PFSK-1 (cell line): Measurements from ENCODE around the gene SLC15A5.

Experiments used
- FOXP2 ChIP-seq: optimal IDR thresholded peaks from 2 replicates; pipeline ENCODE3; 2011; ENCODE audit warnings: borderline replicate concordance, control low read depth, inconsistent platforms; ENCODE audit not compliant: insufficient read depth; ENCODE audit errors: extremely low read length, extremely low read depth
- POLR2AphosphoS5 ChIP-seq: IDR thresholded peaks from 2 replicates; pipeline ENCODE4 v1.6.1; 2012; ENCODE audit warnings: low read depth, mild to moderate bottlenecking, control low read depth, low read length, moderate library complexity
- SIN3A ChIP-seq: IDR thresholded peaks from 2 replicates; pipeline ENCODE4 v1.6.1; 2012; ENCODE audit warnings: mild to moderate bottlenecking, low read length, moderate library complexity, borderline replicate concordance; ENCODE audit not compliant: insufficient read depth
- TAF1 ChIP-seq: IDR thresholded peaks from 2 replicates; pipeline ENCODE4 v1.6.1; 2012; ENCODE audit warnings: low read length, control low read depth, borderline replicate concordance; ENCODE audit not compliant: insufficient read depth
- TF ChIP-seq, protein P1 (sequence below), 2 experiments: IDR thresholded peaks; 2 replicates each; pipeline versions ENCODE4 v1.6.1 to v1.8.0; 2011 to 2012; ENCODE audit warnings: low read depth in 2 of 2, low read length in 2 of 2, control low read depth in 1 of 2, inconsistent platforms in 1 of 2, mild to moderate bottlenecking in 1 of 2, moderate library complexity in 1 of 2; ENCODE audit not compliant: insufficient read depth in 1 of 2

Gene SLC15A5

DNA sequence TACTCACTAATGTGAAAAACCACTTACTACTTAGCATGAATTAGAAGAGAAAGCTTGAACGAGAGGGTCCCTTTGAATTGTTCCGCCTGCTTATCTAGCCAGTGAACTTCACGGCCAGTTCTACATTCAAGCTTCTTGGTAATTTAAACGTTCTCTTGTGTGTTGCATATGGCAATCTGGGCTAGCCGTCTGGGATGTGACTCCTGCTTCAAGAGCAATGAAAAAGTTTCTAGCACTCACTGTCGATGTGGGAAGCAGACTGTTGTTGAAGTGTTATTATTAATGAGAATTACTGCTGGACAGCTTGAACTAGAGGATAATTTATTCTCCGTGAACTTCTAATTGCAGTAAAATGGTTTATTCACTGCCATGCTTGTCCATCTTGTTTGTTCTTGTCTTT, 93.9 kb downstream of the SLC15A5 start:
- TF ChIP-seq FOXP2, result no peak
- no peak for TF ChIP-seq POLR2AphosphoS5
- TF ChIP-seq, protein P1, sequence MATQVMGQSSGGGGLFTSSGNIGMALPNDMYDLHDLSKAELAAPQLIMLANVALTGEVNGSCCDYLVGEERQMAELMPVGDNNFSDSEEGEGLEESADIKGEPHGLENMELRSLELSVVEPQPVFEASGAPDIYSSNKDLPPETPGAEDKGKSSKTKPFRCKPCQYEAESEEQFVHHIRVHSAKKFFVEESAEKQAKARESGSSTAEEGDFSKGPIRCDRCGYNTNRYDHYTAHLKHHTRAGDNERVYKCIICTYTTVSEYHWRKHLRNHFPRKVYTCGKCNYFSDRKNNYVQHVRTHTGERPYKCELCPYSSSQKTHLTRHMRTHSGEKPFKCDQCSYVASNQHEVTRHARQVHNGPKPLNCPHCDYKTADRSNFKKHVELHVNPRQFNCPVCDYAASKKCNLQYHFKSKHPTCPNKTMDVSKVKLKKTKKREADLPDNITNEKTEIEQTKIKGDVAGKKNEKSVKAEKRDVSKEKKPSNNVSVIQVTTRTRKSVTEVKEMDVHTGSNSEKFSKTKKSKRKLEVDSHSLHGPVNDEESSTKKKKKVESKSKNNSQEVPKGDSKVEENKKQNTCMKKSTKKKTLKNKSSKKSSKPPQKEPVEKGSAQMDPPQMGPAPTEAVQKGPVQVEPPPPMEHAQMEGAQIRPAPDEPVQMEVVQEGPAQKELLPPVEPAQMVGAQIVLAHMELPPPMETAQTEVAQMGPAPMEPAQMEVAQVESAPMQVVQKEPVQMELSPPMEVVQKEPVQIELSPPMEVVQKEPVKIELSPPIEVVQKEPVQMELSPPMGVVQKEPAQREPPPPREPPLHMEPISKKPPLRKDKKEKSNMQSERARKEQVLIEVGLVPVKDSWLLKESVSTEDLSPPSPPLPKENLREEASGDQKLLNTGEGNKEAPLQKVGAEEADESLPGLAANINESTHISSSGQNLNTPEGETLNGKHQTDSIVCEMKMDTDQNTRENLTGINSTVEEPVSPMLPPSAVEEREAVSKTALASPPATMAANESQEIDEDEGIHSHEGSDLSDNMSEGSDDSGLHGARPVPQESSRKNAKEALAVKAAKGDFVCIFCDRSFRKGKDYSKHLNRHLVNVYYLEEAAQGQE (IDR thresholded peaks at IDR 0.05; ENCODE audit: insufficient read depth in 1 of 2, low read depth in 2 of 2, low read length in 2 of 2), result no peak
- no peak for TF ChIP-seq TAF1
- no peak for TF ChIP-seq SIN3A

DNA sequence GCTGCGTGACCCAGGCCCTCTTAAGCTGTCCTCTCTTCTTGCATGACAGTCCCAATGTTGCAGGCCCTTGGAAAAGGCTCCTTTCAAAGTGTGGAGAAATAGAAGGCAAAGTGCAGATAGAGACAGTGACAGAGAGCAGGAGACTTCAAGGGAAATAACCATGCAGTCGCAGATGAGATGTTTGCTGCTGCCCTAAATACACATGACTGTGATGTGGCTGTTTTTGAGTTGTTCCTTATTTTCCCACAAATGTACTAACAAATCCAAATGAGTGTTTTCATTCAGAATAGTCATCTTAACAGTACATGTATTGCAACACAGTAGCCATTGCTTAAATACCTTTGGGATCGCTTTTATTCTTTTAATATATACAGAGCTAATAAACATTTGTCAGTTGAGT, 101.6 kb downstream of the SLC15A5 start:
- TF ChIP-seq FOXP2 (no peak), POLR2AphosphoS5 (no peak), TAF1 (no peak), SIN3A (no peak)
- TF ChIP-seq, protein P1 (IDR thresholded peaks at IDR 0.05; ENCODE audit: insufficient read depth in 1 of 2, low read depth in 2 of 2, low read length in 2 of 2), result no peak

DNA sequence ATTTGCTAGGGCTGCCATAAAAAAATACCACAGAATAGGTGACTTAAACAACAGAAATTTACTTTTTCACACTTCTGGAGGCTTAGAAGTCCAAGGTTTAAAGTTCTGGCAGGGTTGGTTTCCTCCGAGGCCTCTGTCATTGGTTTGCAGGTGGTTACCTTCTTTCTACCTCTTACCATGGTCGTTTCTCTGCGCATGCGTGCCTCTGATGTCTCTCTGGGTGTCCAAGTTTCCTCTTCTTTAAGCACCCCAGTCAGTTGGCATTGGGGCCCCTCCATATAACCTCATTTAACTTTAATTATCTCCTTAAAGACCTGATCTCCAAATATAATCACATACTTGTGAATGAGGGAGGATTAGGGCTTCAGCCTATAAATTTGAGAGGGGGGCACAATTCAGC, 103.2 kb downstream of the SLC15A5 start:
- TF ChIP-seq POLR2AphosphoS5 (no peak), SIN3A (no peak), TAF1 (no peak), FOXP2 (no peak)
- TF ChIP-seq, protein P1 (IDR thresholded peaks at IDR 0.05; ENCODE audit: insufficient read depth in 1 of 2, low read depth in 2 of 2, low read length in 2 of 2), result no peak

DNA sequence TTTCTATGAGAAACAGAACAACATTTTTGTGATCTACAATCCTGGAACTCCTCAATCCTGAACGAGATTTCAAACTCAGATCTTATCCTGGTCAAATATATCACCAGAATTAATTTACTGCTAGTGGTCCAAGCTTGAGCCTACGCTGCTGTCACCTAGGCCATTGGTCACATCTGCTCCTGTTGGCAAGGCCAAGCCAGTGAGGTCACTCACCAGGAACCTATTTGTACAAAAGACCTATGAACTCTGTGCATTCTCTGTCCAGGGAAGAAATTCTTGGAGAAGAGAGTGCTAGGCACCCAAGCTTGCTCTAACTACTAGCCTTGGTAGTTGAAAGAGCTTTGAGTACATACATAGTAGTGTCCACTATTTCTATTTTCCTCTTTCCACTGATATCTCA, 106.1 kb downstream of the SLC15A5 start:
- TF ChIP-seq FOXP2 (no peak), TAF1 (no peak), POLR2AphosphoS5 (no peak), SIN3A (no peak)
- TF ChIP-seq, protein P1 (IDR thresholded peaks at IDR 0.05; ENCODE audit: insufficient read depth in 1 of 2, low read depth in 2 of 2, low read length in 2 of 2), result no peak

DNA sequence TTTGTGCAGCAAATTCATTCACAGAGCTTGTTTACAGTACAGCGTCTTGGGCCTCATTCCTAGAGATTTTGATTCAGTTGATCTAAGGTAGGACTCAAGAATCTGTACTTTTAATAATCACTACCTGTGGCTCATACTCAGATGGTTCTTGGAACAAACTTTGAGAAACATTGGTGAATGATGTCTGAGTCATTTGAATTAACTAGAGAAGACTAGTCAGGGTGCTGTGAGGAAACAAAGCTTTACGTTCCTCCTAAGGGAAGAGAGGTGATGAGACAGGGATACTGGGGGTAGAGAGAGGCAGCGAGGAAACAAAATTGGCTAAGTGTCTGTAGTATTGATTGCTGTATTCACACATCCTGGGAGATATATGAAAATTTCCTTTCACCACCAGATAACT, 109.4 kb downstream of the SLC15A5 start:
- TF ChIP-seq, protein P1 (IDR thresholded peaks at IDR 0.05; ENCODE audit: insufficient read depth in 1 of 2, low read depth in 2 of 2, low read length in 2 of 2), result no peak
- TF ChIP-seq FOXP2, result no peak
- no peak for TF ChIP-seq TAF1
- TF ChIP-seq SIN3A, result no peak
